Transverse colon (tissue), 4 donors: ENCODE data around the gene MPPED1. TPM values are rescaled to one million over a fixed set of nuclear protein-coding genes. Genes with fewer than 3 reads are reported as not detected.

Experiments used
- DNase-seq: peaks from one replicate; pipeline ENCODE4 v3.0.0-alpha.2; 2019
- H3K27ac ChIP-seq, 4 donors: fragments of 200-600 bp; sonication (generic); 2 replicates each; pipeline ENCODE4 v1.5.1; 2016 to 2018; ENCODE audit warnings: inconsistent platforms in 4 of 4
- H3K27me3 ChIP-seq: fragments of 200-600 bp; sonication (generic); 2 replicates; pipeline ENCODE4 v1.5.1; 2017; ENCODE audit warnings: inconsistent platforms
- H3K36me3 ChIP-seq, 4 donors: fragments of 200-600 bp; sonication (generic); 2 replicates each; pipeline ENCODE4 v1.5.1; 2017 to 2019; ENCODE audit warnings: inconsistent platforms in 4 of 4
- H3K4me1 ChIP-seq, 4 donors: fragments of 200-600 bp; sonication (generic); 2 replicates each; pipeline ENCODE4 v1.5.1; 2017 to 2020; ENCODE audit warnings: inconsistent platforms in 4 of 4
- H3K4me3 ChIP-seq, 4 donors: fragments of 200-600 bp; sonication (generic); 1 replicate in 1 of 4; 2 replicates in 3 of 4; pipeline versions ENCODE4 v1.5.1 to v1.6.1; 2017 to 2019; ENCODE audit warnings: inconsistent platforms in 4 of 4
- H3K9me3 ChIP-seq, 2 donors: fragments of 200-600 bp; sonication (generic); 2 replicates each; pipeline ENCODE4 v1.5.1; 2017 to 2019; ENCODE audit warnings: inconsistent platforms in 2 of 2
- EP300 ChIP-seq: sonication (generic); formaldehyde crosslinking; IDR thresholded peaks from one replicate; pipeline ENCODE4 v1.6.1; 2017; ENCODE audit warnings: antibody characterized with exemption, low read depth
- POLR2A ChIP-seq: fragments of 450-650 bp; IDR thresholded peaks from one replicate; pipeline ENCODE4 v1.6.1; 2016; ENCODE audit warnings: antibody characterized with exemption, mild to moderate bottlenecking, moderate library complexity
- POLR2AphosphoS5 ChIP-seq, 3 donors: sonication (generic); formaldehyde crosslinking; IDR thresholded peaks; one replicate each; pipeline ENCODE4 v1.6.1; 2016; ENCODE audit warnings: antibody characterized with exemption in 3 of 3
- WGBS, 2 donors: methylation state at CpG; one replicate each; pipeline ENCODE4 v1.1.5; 2018; ENCODE audit warnings: low coverage in 1 of 2; 5-methylcytosine and 5-hydroxymethylcytosine counted together
- in situ Hi-C, 4 donors: fragments of 200-750 bp; cut with MboI; loops; one replicate each; pipeline versions ENCODE4 v1.15.0 to v1.15.1; 2017; ENCODE audit warnings: low sequenced_read_pairs in 3 of 4, low pct_ligation_motif_present in 1 of 4, low pct_unique_long_range_greater_than_20kb in 1 of 4
- intact Hi-C: fragments of 100-400 bp; cut with DNase I; formaldehyde crosslinking; loops from one replicate; pipeline ENCODE4 v1.15.1; 2023; ENCODE audit warnings: low total_unique reads
- total RNA-seq, 4 donors: library from RNA; depleted of rRNA; stranded (reverse); fragments of >200 nt; gene quantifications; one replicate each; pipeline ENCODE4 v1.1.0, GENCODE V29; 2016
- TF ChIP-seq, protein P1 (sequence below), 5 experiments: fragments of 200-600 bp in 3 of 5; fragments of 450-650 bp in 2 of 5; sonication (generic) in 3 of 5; IDR thresholded peaks; 1 replicate in 2 of 5; 2 replicates in 3 of 5; pipeline ENCODE4 v1.5.1; 2016 to 2017; ENCODE audit warnings: antibody characterized with exemption in 5 of 5, inconsistent platforms in 3 of 5, mild to moderate bottlenecking in 2 of 5, moderate library complexity in 1 of 5

Gene MPPED1
- total RNA-seq, 4 donors from 2014 or later = not detected

DNA sequence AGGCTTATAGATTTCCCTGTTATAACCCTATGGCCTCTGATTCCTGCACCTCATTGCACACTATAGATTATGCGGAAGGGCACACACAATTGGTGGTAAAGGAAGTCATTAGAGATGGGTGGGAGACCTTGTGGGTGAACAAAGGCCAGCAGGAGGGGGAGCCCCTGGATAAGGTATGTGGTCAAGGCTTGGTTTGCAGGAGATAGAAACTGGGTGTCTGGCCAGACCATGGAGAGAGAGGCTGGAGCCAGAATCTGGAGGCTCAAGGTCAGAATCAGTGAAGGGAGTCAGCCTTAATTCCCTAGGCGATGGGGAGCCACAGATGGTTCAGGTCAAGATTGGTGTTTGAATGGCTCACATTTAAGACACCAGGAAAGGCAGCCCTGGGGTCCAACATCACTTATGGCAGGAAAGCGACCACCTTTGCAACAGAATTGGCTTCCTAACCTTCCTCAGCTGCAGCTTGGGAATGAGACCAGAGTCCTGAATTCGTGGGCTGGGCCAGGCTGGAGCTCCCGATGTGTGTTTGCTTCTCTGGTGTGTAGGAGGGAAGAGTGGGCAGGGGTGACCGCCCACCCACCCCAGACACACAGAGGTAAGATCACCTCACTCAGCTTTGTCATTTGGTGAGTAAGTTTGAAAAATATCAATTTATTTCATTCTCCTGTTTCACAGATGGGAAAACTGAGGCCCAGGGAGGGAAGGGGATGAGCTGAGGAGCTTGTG lies 45.9 kb upstream of the MPPED1 start:
- in situ Hi-C loops = no loop called here
- Histone ChIP-seq H3K36me3 (no peaks in the 10 kb centered on the region), H3K27ac (no peak overlapping the region), H3K27me3 (peaks cover 31% of the 10 kb centered on the region), H3K4me3 (no peak overlapping the region), H3K9me3 (no peaks in the 10 kb centered on the region), H3K4me1 (no peaks in the 10 kb centered on the region)
- no peak for DNase-seq
- intact Hi-C loops = no loop called here
- WGBS, 2 donors = 90% methylated on average over 6 of the region's 6 CpGs; no CpG with 5 or more reads in 1 of the 2 donors
- no peak for TF ChIP-seq EP300
- TF ChIP-seq POLR2A = no peak
- TF ChIP-seq POLR2AphosphoS5 (IDR thresholded peaks at IDR 0.05) = no peak

DNA sequence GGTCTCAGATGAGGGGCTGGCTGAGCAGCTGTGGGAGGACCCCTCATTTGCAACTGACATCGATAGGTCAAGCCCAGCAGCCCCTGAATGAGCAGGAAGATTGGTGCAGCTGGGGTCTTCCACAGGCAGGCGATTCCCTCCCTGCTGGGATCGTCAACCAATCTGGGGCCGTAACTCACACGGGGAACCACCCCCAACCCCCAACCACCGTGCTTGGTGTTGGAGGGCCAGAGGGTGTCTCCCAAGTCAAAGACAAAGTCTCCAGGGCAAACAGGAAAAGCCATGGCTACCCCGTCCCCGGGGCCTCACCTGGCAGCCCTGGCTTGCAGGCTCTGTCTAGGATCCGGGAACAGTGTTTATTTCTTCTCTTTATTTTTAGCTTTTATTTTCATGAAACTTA lies 41.8 kb upstream of the MPPED1 start:
- TF ChIP-seq EP300 (no peak), POLR2A (no peak)
- TF ChIP-seq, protein P1, sequence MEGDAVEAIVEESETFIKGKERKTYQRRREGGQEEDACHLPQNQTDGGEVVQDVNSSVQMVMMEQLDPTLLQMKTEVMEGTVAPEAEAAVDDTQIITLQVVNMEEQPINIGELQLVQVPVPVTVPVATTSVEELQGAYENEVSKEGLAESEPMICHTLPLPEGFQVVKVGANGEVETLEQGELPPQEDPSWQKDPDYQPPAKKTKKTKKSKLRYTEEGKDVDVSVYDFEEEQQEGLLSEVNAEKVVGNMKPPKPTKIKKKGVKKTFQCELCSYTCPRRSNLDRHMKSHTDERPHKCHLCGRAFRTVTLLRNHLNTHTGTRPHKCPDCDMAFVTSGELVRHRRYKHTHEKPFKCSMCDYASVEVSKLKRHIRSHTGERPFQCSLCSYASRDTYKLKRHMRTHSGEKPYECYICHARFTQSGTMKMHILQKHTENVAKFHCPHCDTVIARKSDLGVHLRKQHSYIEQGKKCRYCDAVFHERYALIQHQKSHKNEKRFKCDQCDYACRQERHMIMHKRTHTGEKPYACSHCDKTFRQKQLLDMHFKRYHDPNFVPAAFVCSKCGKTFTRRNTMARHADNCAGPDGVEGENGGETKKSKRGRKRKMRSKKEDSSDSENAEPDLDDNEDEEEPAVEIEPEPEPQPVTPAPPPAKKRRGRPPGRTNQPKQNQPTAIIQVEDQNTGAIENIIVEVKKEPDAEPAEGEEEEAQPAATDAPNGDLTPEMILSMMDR (IDR thresholded peaks at IDR 0.05) = no peak
- DNase-seq = no peak
- WGBS, 2 donors = 0 to 32% methylated on average over 2 to 8 of the region's 9 CpGs
- H3K27ac ChIP-seq = no peak overlapping the region
- H3K9me3 ChIP-seq = no peaks in the 10 kb centered on the region
- in situ Hi-C loops (no loop called here), intact Hi-C loops (no loop called here)
- H3K27me3 ChIP-seq = peaks cover 46% of the 10 kb centered on the region
- no peaks in the 10 kb centered on the region for H3K4me1 ChIP-seq
- no peaks in the 10 kb centered on the region for H3K36me3 ChIP-seq
- no peak overlapping the region for H3K4me3 ChIP-seq

DNA sequence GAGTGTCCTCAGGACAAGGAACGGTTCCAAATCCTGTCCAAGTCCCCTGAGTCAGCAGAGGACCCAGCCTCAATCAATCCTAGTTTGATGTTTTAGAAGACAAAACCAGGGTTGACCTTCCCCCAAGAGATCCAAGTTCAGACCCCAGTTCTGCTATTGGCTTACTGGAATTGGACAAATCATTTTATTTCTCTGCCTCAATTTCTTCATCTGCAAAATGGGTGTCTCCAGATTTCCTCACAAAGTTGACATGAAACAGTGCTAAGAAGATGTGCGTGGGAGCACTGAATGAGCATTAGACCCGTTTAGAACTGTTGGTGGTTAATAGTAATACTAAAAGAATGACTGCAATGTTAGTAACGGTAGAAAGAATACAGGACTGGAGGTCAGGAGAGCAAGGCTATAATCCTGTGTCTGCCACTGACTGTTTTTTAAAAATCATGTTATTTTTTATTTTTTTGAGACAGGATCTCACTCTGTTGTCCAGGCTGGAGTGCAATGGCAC lies 35.8 kb upstream of the MPPED1 start:
- Histone ChIP-seq H3K4me3 (no peak overlapping the region), H3K27ac (no peak overlapping the region), H3K4me1 (peaks cover 0 to 13% (median 1%) of the 10 kb centered on the region in 4 donors), H3K27me3 (peaks cover 25% of the 10 kb centered on the region), H3K36me3 (no peaks in the 10 kb centered on the region), H3K9me3 (no peaks in the 10 kb centered on the region)
- TF ChIP-seq POLR2AphosphoS5 (IDR thresholded peaks at IDR 0.05) (no peak), POLR2A (no peak), EP300 (no peak)
- TF ChIP-seq, protein P1 (IDR thresholded peaks at IDR 0.05) = no peak
- intact Hi-C loops = no loop called here
- WGBS, 2 donors = 60 to 69% methylated on average over 3 to 4 of the region's 4 CpGs
- no peak for DNase-seq
- in situ Hi-C loops = loop anchor here in 1 of 4 donors (25.0 kb wide), 1 partner anchor 436 kb away; the partner anchor contains the start of gene EFCAB6

DNA sequence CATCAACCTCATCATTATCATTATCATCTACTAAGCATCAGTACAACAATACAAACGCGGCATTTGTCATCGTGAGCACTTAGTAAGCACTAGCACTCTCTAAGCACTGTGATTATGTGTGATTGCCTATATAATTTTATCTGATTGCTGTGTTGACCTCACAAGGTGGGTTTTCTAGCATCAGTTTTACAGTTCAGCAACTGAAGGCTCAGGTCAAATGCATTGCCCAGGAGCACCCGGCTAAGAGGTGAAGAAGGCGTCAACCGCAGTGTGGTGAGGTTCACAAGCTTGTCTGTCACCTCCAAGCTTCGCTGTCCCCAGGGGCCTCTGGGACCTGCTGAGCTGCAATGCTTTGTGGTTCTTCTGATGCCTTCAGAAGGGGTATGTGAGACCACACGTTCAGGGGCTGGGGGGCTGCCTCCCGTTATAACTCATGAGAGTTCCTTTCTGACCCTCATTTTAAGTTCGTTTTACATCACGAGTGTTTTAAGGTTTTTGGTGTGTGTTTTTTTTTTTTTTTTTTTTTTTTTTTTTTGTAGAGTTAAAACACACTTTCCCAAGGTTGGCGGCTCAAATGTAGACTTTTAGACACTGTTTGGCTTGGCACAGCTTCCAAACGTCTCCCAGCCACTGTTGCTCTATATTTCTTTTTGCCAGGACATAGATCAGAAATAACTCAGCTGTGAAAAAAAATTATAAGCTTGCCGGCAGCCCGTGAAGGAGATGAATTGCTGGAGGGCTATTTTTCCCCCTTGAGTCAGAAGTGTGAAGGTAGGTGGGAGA lies 34.9 kb upstream of the MPPED1 start:
- TF ChIP-seq, protein P1 (IDR thresholded peaks at IDR 0.05) = no peak
- no peak for TF ChIP-seq EP300
- TF ChIP-seq POLR2A = no peak
- no peak for TF ChIP-seq POLR2AphosphoS5 (IDR thresholded peaks at IDR 0.05)
- Histone ChIP-seq H3K4me1 (peaks cover 0 to 13% (median 1%) of the 10 kb centered on the region in 4 donors), H3K27me3 (peaks cover 15% of the 10 kb centered on the region), H3K4me3 (no peak overlapping the region), H3K9me3 (no peaks in the 10 kb centered on the region), H3K36me3 (no peaks in the 10 kb centered on the region), H3K27ac (peak overlapping the region in 1 of 4 donors; percentile 38)
- in situ Hi-C loops (loop anchor here in 1 of 4 donors (25.0 kb wide), 1 partner anchor 435 kb away; the partner anchor contains the start of gene EFCAB6), intact Hi-C loops (no loop called here)
- peak; percentile 15 for DNase-seq
- WGBS, 2 donors = 54 to 57% methylated on average over 9 to 15 of the region's 15 CpGs
